Type B pancreatic cell (in vitro differentiated cells): ENCODE data around the gene FOXF1. TPM values are rescaled to one million over a fixed set of nuclear protein-coding genes. Genes with fewer than 3 reads are reported as not detected.

Experiments used
- DNase-seq: peaks from one replicate; pipeline ENCODE4 v3.0.0; 2021; ENCODE audit warnings: mixed read lengths; ENCODE audit not compliant: unreplicated experiment; ENCODE audit errors: extremely low spot score
- H3K27ac Mint-ChIP-seq: 2 replicates; pipeline ENCODE4 v1.8.0; 2021; ENCODE audit warnings: mild to moderate bottlenecking, mixed read lengths
- H3K27me3 Mint-ChIP-seq: 2 replicates; pipeline ENCODE4 v1.8.0; 2021; ENCODE audit warnings: mixed read lengths
- H3K36me3 Mint-ChIP-seq: 2 replicates; pipeline ENCODE4 v1.8.0; 2021; ENCODE audit warnings: mixed read lengths
- H3K4me1 Mint-ChIP-seq: one replicate; pipeline ENCODE4 v1.8.0; 2021; ENCODE audit warnings: mixed read lengths; ENCODE audit not compliant: unreplicated experiment
- H3K4me3 Mint-ChIP-seq: 2 replicates; pipeline ENCODE4 v1.8.0; 2021; ENCODE audit warnings: mild to moderate bottlenecking, mixed read lengths
- H3K9me3 Mint-ChIP-seq: 2 replicates; pipeline ENCODE4 v1.8.0; 2021; ENCODE audit warnings: mixed read lengths
- total RNA-seq: library from RNA; stranded (reverse); gene quantifications from 2 replicates; pipeline ENCODE4 v1.2.1, GENCODE V29; 2021; ENCODE audit warnings: low replicate concordance
- TF ChIP-seq, protein P1 (sequence below): fragments of 200-600 bp; sonication (generic); conservative IDR thresholded peaks from 2 replicates; pipeline ENCODE4 v1.5.0; 2021; ENCODE audit warnings: antibody characterized with exemption, mild to moderate bottlenecking

Gene FOXF1
- total RNA-seq, 1 donor from 2014 or later: 3.4 TPM

DNA sequence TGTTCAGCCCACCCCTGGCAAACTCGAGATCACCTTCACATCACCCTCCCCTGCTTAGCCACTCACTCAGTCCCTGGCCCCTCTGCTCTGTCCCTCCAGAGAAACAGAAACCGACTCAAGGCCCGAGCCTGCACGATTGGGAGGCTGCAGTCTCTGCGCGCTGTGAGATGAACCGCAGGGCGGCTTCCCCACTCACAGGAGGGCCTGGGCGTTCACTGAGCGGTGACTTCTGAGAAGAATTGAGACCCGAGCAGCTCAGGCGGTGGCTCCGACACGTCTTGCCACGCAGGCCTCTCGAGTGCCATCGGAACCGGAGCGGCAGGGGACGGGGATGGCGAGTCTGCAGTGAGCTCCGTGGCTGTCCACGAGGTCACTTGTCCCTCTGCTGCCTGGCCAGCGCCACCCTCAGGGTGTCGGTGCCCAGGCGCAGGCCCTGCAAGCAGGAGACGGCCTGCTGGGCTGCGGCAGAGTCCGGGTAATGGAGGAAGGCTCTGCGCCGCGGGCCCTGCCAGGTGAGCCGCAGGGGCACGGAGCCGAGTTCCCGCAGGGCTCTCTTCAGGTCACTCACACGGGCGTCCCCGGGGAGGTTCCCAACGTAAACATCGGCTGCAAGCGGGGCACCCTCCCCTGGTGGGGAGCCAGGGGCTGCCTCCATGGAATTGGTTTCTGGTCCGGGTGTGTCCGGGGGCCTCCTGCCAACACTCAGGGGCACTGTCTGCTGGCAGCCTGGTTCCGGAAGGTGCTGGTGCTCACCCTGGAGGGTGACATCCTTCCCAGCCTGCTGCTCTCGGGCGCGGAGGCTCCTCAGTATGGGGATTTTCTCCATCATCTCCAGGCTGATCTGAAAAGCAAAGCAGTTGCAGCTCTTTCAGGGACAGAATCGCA is 21.6 kb downstream of the FOXF1 start:
- Mint-ChIP-seq H3K4me3 (no peak overlapping the region), H3K4me1 (peaks cover 4% of the 10 kb centered on the region), H3K27me3 (peaks cover 10% of the 10 kb centered on the region), H3K27ac (no peak overlapping the region), H3K36me3 (no peaks in the 10 kb centered on the region), H3K9me3 (no peaks in the 10 kb centered on the region)
- TF ChIP-seq, protein P1, sequence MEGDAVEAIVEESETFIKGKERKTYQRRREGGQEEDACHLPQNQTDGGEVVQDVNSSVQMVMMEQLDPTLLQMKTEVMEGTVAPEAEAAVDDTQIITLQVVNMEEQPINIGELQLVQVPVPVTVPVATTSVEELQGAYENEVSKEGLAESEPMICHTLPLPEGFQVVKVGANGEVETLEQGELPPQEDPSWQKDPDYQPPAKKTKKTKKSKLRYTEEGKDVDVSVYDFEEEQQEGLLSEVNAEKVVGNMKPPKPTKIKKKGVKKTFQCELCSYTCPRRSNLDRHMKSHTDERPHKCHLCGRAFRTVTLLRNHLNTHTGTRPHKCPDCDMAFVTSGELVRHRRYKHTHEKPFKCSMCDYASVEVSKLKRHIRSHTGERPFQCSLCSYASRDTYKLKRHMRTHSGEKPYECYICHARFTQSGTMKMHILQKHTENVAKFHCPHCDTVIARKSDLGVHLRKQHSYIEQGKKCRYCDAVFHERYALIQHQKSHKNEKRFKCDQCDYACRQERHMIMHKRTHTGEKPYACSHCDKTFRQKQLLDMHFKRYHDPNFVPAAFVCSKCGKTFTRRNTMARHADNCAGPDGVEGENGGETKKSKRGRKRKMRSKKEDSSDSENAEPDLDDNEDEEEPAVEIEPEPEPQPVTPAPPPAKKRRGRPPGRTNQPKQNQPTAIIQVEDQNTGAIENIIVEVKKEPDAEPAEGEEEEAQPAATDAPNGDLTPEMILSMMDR: no peak
- DNase-seq: no peak

DNA sequence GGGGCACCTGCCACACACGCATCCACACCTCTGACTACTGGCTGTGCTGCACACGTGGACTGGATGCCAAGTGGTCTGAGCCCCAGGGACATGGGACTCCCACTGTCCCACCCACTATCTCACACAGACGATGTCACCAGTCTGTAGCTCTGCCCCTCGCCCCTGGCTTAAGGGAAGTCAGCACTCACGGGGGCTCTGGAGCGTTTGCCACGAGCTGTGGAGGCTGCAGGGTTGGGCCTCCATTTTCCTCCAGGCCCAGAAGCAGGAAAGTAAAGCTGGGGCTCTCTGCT is 22.1 kb downstream of the FOXF1 start:
- TF ChIP-seq, protein P1: no peak
- Mint-ChIP-seq H3K4me1 (peaks cover 4% of the 10 kb centered on the region), H3K4me3 (no peak overlapping the region), H3K36me3 (no peaks in the 10 kb centered on the region), H3K27me3 (peaks cover 9% of the 10 kb centered on the region), H3K9me3 (no peaks in the 10 kb centered on the region), H3K27ac (no peak overlapping the region)
- DNase-seq: no peak

DNA sequence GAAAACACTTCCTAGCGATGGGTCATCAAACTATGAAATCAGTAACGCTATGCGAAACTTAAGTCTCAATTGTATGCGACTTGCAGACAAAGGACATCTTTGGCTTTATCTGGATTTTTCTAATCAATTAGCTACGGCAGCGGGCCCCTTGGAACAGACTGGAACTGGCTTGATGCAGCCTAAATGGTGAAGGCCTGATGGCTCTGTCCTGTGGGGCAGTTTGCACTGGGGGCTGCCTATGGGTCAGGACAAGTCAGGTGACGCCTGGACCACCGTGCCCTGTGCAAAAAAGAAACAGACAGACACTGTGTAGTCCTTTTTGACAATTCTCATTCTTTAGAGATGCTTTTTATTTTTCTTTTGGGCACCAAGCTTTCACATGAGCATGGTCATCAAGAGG is 22.7 kb downstream of the FOXF1 start:
- peaks cover 3% of the 10 kb centered on the region for H3K27me3 Mint-ChIP-seq
- H3K4me1 Mint-ChIP-seq: no peaks in the 10 kb centered on the region
- DNase-seq: no peak
- H3K9me3 Mint-ChIP-seq: no peaks in the 10 kb centered on the region
- H3K27ac Mint-ChIP-seq: no peak overlapping the region
- no peaks in the 10 kb centered on the region for H3K36me3 Mint-ChIP-seq
- no peak overlapping the region for H3K4me3 Mint-ChIP-seq
- TF ChIP-seq, protein P1: no peak

DNA sequence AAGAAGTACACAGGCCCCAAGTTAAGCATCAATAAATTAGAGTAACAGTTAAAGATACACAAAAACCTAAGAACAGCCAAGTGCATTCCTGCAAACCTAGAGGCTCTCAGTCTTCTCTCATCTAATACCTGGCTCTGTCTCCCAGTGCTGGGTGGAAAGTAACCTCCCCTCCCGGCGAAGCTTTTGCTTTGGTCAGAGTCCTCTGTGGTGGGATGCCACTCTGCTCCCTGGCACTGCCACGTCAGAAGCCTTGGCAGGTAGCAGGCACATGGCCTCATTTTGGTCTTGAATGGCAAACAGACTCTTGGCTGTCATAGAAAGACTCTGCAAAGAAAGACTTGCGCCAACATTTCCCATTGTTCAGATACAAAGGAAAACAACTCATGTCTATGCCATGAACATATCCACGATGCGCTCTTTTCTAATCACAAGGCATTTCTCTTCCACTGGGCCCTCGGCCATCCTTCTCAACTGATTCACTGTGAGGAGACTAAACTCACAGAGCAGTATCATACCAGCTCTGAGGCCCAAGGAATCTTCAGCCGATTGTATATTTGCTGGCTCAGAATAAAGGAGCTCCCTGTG is 23.5 kb downstream of the FOXF1 start:
- no peaks in the 10 kb centered on the region for H3K9me3 Mint-ChIP-seq
- H3K4me1 Mint-ChIP-seq: no peaks in the 10 kb centered on the region
- TF ChIP-seq, protein P1: no peak
- no peak for DNase-seq
- no peak overlapping the region for H3K27ac Mint-ChIP-seq
- peaks cover 3% of the 10 kb centered on the region for H3K27me3 Mint-ChIP-seq
- H3K36me3 Mint-ChIP-seq: no peaks in the 10 kb centered on the region
- no peak overlapping the region for H3K4me3 Mint-ChIP-seq

DNA sequence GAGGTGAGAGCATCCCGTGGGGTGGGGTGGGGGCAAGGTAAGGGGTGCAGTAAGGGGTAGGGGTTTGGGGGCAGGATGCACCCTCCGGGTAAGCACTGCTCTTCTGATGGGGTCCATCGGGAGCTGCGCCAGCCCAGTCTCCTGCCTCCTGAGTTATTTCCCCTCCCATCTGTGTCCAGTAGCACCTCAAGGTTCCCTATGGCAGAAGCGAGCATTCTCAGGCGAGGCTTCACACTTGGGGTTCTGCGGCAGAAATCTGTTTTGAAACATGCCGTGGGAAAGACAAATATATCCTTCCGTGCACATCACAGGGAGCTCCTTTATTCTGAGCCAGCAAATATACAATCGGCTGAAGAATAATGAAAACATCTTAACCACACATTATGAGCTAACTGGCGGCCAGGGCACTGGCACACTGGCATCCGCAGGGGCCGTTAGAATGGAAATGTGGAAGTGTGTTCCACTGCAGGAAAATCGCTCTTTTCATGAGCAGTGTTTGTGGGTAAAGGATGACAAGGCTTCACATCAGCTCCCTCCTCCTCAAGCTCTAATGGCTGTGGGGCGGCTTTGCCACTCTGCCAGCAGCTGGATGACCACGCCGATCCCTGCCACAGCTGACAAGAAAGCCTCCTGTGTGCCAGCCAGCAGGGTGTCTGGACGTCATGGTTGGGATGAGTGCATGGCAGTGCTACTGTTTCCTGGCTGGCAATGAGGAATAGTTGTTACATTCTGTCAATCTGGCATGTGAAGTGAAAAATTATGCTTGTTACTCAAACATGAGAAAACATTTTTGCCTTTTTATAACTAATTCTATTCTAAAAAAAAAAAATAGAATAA is 24.7 kb downstream of the FOXF1 start:
- no peaks in the 10 kb centered on the region for H3K9me3 Mint-ChIP-seq
- H3K4me3 Mint-ChIP-seq: no peak overlapping the region
- DNase-seq: no peak
- TF ChIP-seq, protein P1: no peak
- peaks cover under 1% of the 10 kb centered on the region for H3K27me3 Mint-ChIP-seq
- H3K4me1 Mint-ChIP-seq: no peaks in the 10 kb centered on the region
- H3K36me3 Mint-ChIP-seq: no peaks in the 10 kb centered on the region
- no peak overlapping the region for H3K27ac Mint-ChIP-seq
